Bone marrow (tissue), 2 donors: ENCODE measurements around the gene NPAS3.

Experiments used
- DNase-seq, 2 donors: peaks; one replicate each; lab custom pipeline; 2025; lab: John Stamatoyannopoulos, UW

The NPAS3 gene

DNA sequence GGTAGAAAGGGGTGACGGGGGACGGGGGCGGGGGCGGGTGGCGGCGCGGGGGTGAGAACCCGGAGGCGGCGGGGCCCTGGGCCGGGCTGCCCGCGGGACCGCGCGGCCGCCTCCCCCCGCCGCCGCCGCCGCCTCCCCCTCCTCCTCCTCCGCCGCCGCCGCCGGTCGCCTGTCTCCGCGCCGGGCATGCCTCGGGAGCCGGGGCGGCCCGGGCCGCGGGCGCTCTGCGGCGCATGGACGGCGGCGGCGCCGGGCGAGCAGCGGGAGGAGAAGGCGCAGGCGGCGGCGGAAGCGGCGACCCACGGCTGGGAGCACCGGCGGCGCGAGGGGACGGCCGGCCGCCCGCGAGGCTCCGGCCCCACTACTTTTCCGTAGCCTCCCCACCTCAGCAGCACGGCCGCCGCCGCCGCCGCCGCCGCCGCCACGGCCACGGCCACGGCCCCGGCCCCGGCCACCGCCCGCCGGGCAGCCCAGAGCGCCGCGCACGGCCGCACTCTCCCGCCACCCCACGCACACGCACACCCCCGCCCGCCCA is at the start of gene NPAS3:
NPAS3 (plus strand) TSS at position 161 of the 535 bp plus-strand sequence.
- DNase-seq: no peak

DNA sequence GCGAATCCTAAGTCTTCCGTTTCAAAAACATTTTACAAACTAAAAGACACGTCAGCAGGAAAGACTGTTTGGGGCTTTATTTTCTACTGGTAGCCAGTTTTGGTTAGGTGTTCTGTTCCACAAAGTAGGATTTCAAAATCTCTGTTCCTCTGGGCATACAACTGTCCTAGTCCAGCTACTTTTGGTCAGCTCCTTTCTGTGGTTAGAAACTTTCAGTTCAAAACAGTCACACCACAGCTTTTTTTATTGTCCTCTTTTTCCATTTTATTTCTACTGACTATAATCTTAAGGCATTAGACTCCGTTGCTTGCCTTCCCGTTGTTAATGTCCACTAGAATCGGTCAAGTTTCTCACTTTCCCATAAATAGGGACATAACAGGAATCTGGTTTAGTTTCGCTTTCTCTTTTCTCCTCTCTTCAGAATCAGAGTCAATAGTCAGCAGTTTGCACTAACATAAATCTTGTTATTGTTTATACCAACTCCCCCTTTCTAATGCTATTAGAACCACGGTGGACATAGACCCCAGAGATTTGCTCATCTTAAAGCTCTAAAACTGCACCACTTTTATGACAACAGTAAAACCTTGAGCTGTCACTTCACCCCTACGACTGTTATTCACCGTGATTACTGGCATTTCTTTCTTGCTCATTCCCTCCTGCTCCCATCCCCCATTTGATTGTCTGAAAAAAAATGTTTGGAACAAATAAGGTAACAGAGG is 41.5 kb upstream of the NPAS3 start:
- DNase-seq: no peak

DNA sequence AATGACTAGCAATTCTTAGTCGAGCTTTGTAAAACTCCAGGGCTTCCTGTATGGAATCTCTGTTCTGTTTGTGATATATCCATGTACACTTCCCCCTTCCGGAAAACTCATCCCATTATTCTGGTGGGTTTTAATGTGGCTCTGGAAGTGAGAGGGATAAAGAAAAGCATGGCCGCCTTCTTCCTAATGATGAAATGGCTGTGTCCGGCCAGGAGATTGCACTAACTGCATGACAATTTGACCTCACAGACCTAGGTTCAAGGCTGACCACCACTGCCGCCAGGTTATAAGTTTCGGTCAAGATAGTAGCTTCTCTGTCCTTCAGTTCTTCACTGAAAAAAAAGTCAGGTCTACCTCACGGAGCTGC is 41.0 kb upstream of the NPAS3 start:
- no peak for DNase-seq

DNA sequence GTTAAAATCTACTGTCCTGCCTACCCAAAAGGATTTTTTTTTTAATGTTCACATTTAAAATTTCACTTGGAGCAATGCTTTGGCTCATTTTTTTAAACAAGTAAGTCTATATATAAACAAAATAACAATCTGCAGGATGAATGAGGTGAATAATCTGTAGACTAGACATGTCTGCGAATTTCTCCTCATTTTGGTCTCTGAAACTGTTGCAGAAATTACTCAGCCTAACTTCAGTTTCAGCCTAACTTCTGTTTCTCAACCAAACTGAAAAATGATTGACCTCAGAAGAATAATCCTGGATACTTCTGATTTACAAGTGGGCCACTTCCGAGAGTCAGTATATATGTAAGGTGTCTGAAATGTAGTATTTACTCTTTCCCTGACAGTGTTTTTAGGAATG is 39.8 kb upstream of the NPAS3 start:
- no peak for DNase-seq

DNA sequence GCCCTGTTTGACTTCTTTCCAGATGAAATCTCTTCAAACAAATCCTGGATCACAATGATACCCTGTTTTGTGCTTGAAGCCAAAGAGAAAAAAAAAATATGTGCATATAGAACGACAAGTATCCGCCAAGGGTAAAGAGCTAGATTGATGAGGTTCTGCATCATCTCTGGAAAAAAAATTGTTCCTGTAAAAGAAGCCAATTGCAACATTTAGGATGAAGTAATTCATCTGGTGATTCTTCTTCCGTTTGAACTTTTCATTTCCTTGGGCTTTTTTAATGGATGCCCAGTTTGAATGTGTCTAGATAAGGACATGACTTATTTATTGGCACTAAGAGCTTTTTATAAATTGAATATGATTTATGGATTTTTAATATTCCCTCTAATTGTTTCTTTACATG is 38.1 kb upstream of the NPAS3 start:
- no peak for DNase-seq

DNA sequence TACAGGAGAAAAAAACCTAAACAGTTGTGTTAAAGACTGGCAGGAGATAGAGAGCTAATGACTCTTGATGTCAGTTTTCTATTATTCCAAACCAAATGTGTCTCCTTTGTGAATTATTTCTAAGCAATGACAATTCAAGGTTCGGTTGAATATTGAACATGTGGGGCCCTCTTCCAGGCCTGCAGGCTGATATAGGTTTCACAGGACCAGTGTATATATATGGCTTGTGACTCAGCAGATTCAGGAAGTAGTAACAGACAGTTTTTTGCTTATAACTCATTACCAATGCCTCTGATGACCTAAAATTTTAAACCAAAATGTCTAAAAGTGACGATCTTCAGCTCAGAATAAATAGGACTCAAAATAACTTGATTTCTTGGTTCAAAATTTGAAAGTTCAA is 33.7 kb upstream of the NPAS3 start:
- DNase-seq: no peak

- no peak for DNase-seq
These were observed 32.0 kb upstream of the NPAS3 start for GRCh38 chr14:32906672-32907071.

DNA sequence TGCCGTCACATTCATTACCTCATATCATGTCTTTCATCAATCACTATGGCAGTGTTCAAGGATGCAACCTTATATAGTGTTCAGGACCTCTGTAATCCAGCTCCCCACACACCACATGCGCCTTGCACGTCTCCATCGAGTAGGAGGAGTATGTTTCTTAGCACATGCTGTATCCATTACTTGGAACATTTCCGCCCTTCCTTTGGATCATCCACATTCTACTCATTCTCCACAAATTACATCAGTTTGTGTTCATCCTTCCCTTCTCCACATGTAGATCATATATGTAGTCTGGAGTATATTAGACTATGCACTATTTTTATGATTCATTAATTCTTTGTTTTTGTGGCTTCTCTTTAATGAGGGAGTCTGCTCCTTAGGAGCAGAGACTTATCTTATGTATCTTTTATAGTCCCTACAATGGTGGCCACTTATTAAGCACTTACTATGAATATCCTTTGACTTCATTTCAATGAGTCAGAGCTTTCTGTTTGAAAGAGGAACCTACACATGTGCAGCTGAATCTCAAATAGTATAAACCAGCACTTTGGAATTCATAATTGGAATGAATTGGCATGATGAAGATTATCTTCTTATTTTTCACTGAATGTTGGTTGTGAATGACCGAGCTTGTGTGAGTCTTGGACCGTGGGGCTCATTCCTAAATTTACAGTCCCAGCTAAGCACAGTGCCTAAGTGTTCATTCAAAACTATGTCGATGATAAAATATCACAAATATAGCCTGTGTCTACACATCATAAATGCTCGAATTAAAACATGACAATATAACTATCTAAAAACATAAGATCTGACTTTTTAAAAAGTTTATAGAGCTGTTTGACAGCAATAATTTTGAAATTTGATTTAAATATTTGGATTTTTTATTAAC is 30.2 kb upstream of the NPAS3 start:
- no peak for DNase-seq

GRCh38 chr14:32913725-32914124 is 25.0 kb upstream of the NPAS3 start:
- DNase-seq: no peak

DNA sequence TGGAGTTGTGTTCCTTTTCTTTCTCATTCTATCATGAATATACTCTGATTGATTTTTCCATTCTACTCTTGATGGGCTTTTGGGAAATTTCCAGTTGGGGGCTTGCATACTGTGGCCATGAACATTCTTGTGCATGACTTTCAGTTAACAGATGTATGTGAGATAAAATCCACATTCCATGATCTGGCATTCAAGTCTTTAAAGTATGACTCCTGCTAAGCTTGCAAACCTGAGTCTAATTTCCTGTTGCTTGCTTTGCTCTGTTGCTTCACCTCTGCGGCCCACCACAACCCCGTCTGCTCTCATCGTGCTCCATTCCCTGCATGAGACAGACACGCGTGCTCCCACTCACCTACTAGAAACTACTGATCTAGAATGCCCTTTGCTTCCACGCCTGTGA is 24.3 kb upstream of the NPAS3 start:
- no peak for DNase-seq

DNA sequence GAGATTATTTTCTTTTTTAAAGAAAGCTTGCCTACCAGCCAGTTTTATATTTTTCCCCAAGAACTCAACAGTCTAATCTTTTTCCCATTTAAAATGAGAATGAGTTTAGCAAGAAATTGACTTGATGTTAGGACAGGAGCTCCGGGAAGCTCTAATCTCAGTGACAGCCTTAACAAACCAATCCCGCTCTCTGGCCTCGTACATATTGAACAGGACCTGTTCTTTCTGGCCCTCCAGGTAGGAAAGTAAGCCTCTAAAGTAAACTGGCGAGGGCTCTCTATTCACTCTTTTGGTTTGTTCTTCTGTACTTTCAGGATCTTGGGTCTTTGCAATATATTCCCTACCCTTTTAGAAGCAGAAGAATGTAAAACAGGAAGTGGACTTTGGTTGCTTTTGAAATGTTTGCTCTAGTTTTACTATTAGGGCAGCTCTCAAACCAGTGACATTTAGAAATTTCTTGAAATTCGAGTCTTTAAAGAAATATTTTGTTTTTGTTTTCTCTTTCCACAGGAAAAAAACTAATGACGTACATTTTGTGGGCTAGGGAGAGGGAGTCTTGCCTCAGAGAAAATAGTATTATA is 17.9 kb upstream of the NPAS3 start:
- no peak for DNase-seq

GRCh38 chr14:32925439-32925838 is 13.2 kb upstream of the NPAS3 start:
- DNase-seq: no peak

DNA sequence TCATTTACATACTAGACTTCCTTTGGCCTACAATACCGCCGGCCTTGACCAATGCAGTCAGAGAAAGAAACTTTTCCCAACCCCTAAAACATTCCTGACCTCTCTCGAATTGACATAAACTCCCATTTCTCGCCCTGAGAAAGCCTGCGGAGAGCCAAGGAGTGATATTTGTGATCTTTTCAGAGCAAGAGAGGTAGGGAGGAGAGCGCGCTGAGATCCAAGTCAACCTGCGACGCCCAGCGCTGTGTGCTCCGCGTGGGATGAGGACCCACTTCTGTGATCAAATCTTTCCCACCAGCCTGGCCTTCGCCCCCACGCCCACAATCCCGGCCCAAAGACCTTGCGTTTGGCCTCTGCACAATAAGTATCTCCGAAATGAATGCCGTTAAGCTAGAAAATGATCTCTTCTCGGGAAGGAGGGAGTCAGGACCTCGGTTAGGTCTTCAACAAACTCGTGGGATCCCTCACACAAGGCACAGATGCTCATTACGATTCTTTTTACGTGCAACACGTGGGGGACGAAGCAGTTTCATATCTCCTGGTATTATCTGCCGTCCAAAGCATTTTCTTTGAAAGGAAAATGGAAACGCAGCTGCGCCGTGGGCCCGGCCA is 6.3 kb upstream of the NPAS3 start:
- no peak for DNase-seq

- no peak for DNase-seq
These were observed 5.6 kb upstream of the NPAS3 start for GRCh38 chr14:32932914-32933628.

DNA sequence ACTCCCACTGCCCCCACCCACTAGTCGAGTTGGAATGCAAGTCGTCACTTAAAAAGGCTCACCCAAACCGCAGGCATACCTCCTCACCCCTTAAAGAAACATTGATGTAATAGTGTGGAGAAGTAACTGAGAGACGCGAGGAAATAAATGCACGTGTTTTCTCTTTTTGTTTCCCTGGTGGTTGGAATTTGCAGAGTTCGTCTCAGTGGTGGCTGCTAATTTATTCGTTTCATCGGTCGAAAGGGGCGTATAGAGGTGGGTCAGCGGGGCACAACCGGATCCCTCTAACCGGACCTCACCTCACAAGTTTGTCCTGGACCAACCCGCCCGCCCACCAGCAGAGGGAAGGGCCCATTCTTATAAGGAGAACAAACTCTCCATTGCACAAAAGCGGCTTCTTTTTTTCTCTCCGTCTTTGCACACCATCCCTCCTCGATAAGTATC is 5.0 kb upstream of the NPAS3 start:
- DNase-seq: no peak

GRCh38 chr14:32934073-32934880 is 4.4 kb upstream of the NPAS3 start:
- no peak for DNase-seq

DNA sequence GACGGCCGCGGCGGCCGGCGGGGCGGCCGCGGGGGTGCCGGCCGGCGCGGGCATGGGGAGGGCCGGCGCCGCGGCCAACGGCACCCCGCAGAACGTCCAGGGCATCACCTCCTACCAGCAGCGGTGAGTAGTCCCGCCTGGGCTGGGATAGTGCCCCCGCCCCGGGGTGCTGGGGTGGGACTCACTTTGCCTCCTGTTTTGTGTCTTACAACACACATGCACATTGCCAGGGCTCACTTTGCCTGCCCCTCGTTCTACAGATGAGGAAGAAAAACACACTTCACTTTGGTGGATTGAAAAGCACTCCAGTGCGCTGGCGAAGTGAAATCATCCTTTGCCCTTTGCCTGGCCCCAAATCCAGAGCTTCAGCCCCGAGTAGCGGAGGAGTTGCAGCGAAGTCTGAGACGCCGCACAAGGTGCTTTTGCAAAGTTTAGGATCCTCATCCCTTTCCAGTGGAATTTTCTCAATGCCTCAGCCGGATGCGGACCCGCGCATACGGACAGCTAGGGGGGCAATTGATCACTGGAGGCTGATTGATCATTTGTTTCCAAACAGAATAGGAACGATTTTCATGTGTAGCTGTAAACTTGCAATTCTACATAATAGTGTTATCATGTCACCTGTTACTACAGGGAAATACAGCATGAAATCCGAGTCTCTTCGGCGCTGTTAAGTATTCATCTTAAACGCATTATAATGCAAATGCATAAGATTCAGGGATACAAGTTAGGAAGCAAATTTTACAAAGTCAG is 3.6 kb upstream of the NPAS3 start:
- no peak for DNase-seq

- DNase-seq: no peak
These were observed 781 bp downstream of the NPAS3 start for GRCh38 chr14:32939254-32940065.

DNA sequence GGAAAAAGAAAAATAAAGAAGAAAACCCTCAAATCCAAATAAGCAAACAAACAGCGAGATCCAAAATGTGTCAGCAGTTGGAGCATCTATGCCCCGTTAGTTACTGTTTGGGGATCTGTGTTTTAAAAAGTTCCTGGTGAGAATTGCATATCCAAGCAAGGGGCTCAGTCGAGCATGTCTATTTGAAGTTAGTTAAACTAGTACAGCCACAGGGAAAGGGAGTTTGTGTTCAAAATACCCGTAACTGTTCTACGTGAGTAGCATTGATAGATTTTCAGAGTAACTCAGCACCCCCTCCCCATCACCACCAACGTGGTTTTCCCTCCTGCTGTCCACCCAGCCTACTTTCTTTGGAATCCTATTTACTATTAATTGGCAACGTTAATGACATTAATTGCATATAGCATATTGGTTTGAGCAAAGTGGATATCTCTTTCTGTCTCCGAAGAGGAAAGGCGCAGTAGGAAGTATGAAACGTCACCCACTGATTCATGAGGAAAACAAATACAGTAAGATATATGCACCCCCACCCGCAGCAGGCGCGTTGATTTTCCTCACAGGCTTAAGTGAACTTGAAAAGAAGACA is 1.5 kb downstream of the NPAS3 start:
- no peak for DNase-seq
